Activated CD4-positive, alpha-beta T cell treated with anti-CD3 and anti-CD28 coated beads, Interleukin-2, amount 10 ng/mL, durations not matched to agents 24 days and 14 days (primary cell): Measurements from ENCODE around the gene ACOT9. TPM values are rescaled to one million over a fixed set of nuclear protein-coding genes. Genes with fewer than 3 reads are reported as not detected.
A peak's percentile ranks its signal among the peaks of the same experiment; 100 is the strongest.

Experiments
- DNase-seq: peaks from one replicate; pipeline ENCODE4 v3.0.0; 2022
- H3K27ac Mint-ChIP-seq: one replicate; pipeline ENCODE4 v1.8.0; 2022; ENCODE audit warnings: mild to moderate bottlenecking, mixed read lengths
- H3K27me3 Mint-ChIP-seq: one replicate; pipeline ENCODE4 v1.8.0; 2022; ENCODE audit warnings: mixed read lengths
- H3K36me3 Mint-ChIP-seq: one replicate; pipeline ENCODE4 v1.8.0; 2022; ENCODE audit warnings: low read depth, mild to moderate bottlenecking, mixed read lengths
- H3K4me1 Mint-ChIP-seq: one replicate; pipeline ENCODE4 v1.8.0; 2021; ENCODE audit warnings: mixed read lengths
- H3K4me3 Mint-ChIP-seq: one replicate; pipeline ENCODE4 v1.8.0; 2022; ENCODE audit warnings: mild to moderate bottlenecking, moderate library complexity, mixed read lengths
- H3K9me3 Mint-ChIP-seq: one replicate; pipeline ENCODE4 v1.8.0; 2021; ENCODE audit warnings: mixed read lengths
- intact Hi-C: fragments of 100-400 bp; cut with micrococcal nuclease; formaldehyde crosslinking; loops from one replicate; pipeline ENCODE4 v1.15.1; 2023
- total RNA-seq: library from RNA; stranded (reverse); gene quantifications from 2 replicates; pipeline ENCODE4 v1.2.3, GENCODE V29; 2022

Gene ACOT9, protein sequence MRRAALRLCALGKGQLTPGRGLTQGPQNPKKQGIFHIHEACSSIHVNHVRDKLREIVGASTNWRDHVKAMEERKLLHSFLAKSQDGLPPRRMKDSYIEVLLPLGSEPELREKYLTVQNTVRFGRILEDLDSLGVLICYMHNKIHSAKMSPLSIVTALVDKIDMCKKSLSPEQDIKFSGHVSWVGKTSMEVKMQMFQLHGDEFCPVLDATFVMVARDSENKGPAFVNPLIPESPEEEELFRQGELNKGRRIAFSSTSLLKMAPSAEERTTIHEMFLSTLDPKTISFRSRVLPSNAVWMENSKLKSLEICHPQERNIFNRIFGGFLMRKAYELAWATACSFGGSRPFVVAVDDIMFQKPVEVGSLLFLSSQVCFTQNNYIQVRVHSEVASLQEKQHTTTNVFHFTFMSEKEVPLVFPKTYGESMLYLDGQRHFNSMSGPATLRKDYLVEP
- 53.3 and 54.6 TPM in 2 replicates for total RNA-seq

DNA sequence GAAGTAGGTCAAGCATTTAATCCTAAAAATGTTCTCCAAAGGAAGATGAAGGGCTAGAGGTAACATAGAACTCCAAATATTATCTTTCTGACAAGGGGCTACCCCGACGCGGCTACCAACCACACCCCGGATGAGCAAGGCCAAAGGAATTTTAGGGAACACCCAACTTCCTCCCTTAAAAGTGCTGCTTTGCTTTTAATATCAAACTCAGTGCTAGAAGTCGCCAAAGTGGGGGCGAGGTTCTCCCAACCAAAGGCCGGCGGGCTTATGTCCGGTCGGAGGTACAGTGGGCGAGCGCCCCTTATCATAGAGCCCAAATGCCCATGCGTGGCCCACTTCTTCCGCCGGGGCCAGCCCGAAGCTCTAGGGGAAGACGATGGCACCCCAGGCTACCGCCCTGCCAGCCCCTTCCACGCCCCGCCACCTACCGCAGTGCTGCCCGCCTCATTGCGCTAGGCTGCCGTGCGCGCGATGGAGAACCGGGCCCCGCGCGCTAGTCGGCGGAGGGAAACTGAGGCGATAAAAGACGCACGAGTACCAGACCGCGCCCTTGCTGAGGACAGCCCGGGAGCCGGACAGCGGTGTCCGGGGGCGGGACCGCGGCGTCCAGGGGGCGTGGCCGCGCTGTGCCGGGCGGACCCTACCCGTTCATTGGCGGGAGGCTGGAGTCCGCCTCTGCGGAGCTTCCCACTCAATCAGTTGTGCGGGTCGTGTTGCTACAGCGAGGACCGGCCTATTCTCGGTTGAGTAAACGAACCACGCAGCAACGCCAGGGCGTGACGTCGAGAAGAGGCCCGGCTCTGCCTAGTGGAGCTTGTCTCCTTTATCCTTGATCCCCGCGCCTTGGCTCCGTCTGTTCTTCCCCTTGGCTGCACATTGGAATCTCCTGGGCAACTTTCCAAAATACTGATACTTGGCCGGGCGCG is at the start of gene ACOT9:
Gene ACOT9, minus strand, starts transcription at position 580 of the 926 bp plus-strand sequence. Its CDS starts 132 bp downstream, at position 448.
- H3K36me3 Mint-ChIP-seq, result peaks cover 2% of the 10 kb centered on the region
- peaks cover 21% of the 10 kb centered on the region for H3K4me1 Mint-ChIP-seq
- peak within 1 kb of the TSS; percentile 93 for H3K4me3 Mint-ChIP-seq
- H3K27me3 Mint-ChIP-seq, result no peaks in the 10 kb centered on the region
- DNase-seq, result peak; percentile 94
- intact Hi-C loops, result loop anchor here (1.0 to 2.0 kb wide), 3 partner anchors 11 to 38 kb away; no protein-coding TSS in a partner anchor
- no peaks in the 10 kb centered on the region for H3K9me3 Mint-ChIP-seq
- peak within 1 kb of the TSS; percentile 91 for H3K27ac Mint-ChIP-seq

DNA sequence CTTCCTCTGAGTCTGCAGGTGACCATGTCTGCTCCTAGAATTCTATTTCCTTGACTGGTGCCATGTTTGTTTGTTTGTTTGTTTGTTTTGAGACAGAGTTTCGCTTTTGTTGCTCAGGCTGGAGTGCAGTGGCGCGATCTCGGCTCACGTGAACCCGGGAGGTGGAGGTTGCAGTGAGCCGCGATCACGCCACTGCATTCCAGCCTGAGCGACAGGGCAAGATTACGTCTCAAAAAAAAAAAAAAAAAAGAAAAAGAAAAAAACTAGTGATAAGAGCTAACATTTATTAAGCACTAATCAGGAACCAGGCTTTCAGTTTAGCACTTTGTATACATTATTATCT is 47.0 kb upstream of the ACOT9 start:
- no peaks in the 10 kb centered on the region for H3K27me3 Mint-ChIP-seq
- H3K36me3 Mint-ChIP-seq, result peaks cover 12% of the 10 kb centered on the region
- no peak overlapping the region for H3K4me3 Mint-ChIP-seq
- DNase-seq, result no peak
- no peaks in the 10 kb centered on the region for H3K9me3 Mint-ChIP-seq
- intact Hi-C loops, result no loop called here
- peaks cover 13% of the 10 kb centered on the region for H3K4me1 Mint-ChIP-seq
- H3K27ac Mint-ChIP-seq, result no peak overlapping the region

DNA sequence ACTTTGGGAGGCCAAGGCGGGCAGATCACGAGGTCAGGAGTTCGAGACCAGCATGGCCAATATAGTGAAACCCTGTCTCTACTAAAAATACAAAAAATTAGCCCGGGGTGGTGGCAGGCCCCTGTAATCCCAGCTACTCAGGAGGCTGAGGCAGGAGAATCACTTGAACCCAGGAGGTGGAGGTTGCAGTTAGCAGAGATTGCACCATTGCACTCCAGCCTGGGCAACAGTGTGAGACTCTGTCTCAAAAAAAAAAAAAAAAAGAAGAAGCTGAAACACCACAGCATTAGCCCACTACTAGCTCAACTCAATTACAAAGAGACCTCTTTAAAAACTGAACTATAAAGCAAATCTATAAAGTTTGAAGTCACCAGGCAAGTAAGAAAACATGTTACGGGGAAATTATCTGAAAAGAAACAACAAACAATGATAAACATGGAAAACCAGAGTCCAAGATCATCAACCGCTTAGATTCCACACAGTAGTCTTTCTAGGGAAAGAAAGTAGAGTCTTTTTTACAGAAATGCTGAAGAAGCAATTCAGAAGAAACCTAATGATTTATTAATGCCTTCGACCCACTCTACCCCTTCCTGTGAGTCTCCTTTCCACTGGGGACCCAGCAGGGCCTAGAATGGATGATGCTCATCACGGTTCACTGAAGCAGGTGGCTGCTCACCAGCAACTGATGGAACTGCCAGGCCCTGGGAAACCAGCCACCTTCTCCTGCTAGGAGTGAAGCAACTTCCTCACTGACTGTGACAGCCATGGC is 46.5 kb upstream of the ACOT9 start:
- Mint-ChIP-seq H3K4me3 (no peak overlapping the region), H3K4me1 (peaks cover 16% of the 10 kb centered on the region), H3K27ac (no peak overlapping the region), H3K36me3 (peaks cover 17% of the 10 kb centered on the region), H3K27me3 (no peaks in the 10 kb centered on the region), H3K9me3 (no peaks in the 10 kb centered on the region)
- DNase-seq, result no peak
- intact Hi-C loops, result no loop called here

DNA sequence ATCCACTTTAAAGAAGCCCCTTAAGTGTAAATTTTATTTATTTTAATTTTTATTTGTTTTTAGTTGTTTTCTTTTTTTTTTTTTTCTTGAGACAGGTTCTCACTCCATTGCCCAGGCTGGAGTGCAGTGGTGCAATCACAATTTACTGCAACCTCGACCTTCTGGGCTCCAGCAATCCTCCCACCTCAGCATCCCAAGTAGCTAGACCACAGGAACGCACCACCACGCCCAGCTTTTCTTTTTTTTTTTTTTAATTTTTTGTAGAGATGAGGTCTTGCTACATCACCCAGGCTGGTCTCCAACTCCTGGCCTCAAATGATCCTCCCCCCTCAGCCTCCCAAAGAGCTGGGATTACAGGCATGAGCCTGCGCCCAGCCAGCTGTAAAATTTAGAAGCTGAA is 45.9 kb upstream of the ACOT9 start:
- intact Hi-C loops, result no loop called here
- Mint-ChIP-seq H3K27ac (no peak overlapping the region), H3K27me3 (no peaks in the 10 kb centered on the region), H3K4me3 (no peak overlapping the region), H3K9me3 (no peaks in the 10 kb centered on the region), H3K36me3 (peaks cover 24% of the 10 kb centered on the region), H3K4me1 (peaks cover 22% of the 10 kb centered on the region)
- no peak for DNase-seq

DNA sequence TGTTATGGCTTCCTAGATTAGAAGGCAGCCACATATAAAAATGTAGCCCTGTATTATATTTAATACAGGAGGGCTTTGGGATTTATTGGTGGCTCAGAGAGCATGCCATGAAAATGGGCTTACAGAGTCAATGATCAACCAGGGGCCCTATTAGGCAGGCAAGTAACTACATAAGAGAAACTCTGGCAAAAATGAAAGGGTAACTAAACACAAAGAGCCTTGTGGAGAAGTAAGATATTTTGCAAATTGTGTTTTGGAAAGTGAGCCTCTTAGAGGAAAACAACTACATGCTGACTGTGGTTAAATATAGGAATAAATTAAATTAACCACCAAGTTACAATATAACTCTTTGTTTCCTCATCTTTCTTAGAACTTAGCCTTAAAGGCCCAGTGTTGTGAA is 45.4 kb upstream of the ACOT9 start:
- Mint-ChIP-seq H3K9me3 (no peaks in the 10 kb centered on the region), H3K36me3 (peaks cover 26% of the 10 kb centered on the region), H3K27ac (no peak overlapping the region), H3K4me1 (peaks cover 22% of the 10 kb centered on the region), H3K27me3 (no peaks in the 10 kb centered on the region), H3K4me3 (no peak overlapping the region)
- intact Hi-C loops, result no loop called here
- no peak for DNase-seq

DNA sequence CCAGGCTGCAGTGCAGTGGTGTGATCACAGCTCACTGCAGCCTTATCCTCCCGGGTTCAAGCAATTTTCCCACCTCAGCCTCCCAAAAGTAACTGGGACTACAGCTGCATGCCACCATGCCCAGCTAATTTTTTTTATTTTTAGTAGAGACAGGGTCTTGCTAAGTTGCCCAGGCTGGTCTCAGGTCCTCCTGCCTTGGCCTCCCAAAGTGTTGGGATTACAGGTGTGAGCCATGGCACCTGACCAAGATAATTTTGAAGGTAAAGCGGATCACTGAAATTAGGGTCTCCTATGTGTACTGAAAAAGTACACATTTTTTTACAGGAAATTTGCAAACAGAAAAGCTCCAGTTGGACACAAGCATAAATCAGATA is 44.7 kb upstream of the ACOT9 start:
- H3K4me3 Mint-ChIP-seq, result no peak overlapping the region
- H3K27ac Mint-ChIP-seq, result no peak overlapping the region
- H3K36me3 Mint-ChIP-seq, result peaks cover 26% of the 10 kb centered on the region
- intact Hi-C loops, result no loop called here
- peaks cover 22% of the 10 kb centered on the region for H3K4me1 Mint-ChIP-seq
- no peaks in the 10 kb centered on the region for H3K27me3 Mint-ChIP-seq
- no peak for DNase-seq
- H3K9me3 Mint-ChIP-seq, result no peaks in the 10 kb centered on the region

DNA sequence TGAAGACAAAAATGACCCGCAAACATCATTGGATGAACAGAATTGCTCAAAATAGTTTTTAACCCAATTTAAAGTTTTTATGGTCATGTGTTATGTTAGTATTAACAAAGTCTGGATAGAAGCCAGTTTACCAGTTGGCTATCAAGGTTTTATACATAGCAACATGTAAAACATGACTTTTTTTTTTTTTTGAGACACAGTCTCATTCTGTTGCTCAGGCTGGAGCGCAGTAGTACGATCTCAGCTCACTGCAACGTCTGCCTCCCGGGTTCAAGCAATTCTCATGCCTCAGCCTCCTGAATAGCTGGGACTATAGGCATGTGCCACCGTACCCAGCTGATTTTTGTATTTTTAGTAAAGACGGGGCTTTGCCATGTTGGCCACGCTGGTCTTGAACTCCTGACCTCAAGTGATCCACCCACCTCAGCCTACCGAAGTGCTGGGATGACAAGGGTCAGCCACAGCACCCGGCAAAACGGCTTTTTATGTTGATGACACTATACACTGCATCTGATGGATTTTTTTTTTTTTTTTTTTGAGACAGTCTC is 43.3 kb upstream of the ACOT9 start:
- H3K36me3 Mint-ChIP-seq, result peaks cover 26% of the 10 kb centered on the region
- peaks cover 28% of the 10 kb centered on the region for H3K4me1 Mint-ChIP-seq
- DNase-seq, result no peak
- no peaks in the 10 kb centered on the region for H3K9me3 Mint-ChIP-seq
- H3K27me3 Mint-ChIP-seq, result no peaks in the 10 kb centered on the region
- H3K27ac Mint-ChIP-seq, result no peak overlapping the region
- H3K4me3 Mint-ChIP-seq, result no peak overlapping the region
- intact Hi-C loops, result no loop called here

DNA sequence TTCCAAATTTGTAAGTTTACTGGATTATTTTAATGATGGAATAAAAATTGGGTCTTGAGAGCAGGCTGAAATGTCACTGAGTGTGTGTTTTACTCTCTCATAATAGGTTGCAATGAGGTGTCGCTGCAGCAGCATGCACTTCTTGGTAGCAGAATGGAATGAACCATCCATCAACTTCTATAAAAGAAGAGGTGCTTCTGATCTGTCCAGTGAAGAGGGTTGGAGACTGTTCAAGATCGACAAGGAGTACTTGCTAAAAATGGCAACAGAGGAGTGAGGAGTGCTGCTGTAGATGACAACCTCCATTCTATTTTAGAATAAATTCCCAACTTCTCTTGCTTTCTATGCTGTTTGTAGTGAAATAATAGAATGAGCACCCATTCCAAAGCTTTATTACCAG is 42.5 kb upstream of the ACOT9 start:
- peaks cover 28% of the 10 kb centered on the region for H3K4me1 Mint-ChIP-seq
- H3K27ac Mint-ChIP-seq, result no peak overlapping the region
- DNase-seq, result no peak
- peak overlapping the region; percentile 95 for H3K4me3 Mint-ChIP-seq
- no peaks in the 10 kb centered on the region for H3K9me3 Mint-ChIP-seq
- peaks cover 26% of the 10 kb centered on the region for H3K36me3 Mint-ChIP-seq
- H3K27me3 Mint-ChIP-seq, result no peaks in the 10 kb centered on the region
- intact Hi-C loops, result no loop called here

DNA sequence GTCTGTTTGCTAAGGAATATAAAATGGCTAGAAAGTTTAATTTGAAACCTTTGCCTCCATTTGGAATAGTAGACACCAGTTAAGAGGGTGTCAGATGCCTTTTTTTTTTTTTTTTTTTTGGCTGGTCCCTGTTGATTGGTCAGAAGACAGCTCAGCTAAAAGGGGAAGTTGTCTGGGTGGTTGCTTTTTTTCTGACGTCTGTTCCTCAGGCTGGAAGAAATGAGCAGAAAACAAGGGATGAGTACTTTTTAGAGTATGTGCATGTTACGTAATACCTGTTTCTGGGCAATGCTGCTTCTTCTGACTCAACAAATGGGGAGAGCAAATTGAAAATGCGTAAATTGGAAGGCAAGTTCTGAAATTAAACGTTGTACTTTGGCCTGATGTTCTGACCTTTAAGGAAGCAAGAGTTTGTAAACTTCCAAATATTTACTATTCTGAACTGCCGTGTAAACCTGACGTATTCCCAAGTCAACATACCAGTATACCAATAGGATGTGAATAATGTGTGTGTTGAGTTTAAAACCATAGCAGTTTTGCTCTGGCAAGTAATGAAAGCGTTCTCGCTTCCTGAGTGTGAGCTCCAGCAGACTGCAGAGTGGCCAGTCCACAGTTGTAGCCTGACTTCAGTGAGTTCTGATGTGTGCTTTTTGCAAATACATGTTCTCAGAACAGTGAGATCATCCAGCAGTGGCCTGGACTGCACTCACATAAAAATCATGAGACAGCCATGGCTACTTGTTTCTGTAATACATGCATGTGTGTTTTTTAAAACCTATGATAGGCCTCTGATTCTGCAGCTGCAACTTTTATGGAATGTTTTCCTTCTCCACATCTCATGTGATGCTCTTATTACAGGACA is 41.6 kb upstream of the ACOT9 start:
- peaks cover 28% of the 10 kb centered on the region for H3K4me1 Mint-ChIP-seq
- peaks cover 26% of the 10 kb centered on the region for H3K36me3 Mint-ChIP-seq
- intact Hi-C loops, result loop anchor here (5.0 kb wide), 2 partner anchors 268 to 368 kb away; partner anchors contain the start of gene EIF2S3
- H3K27ac Mint-ChIP-seq, result peak overlapping the region; percentile 91
- H3K27me3 Mint-ChIP-seq, result no peaks in the 10 kb centered on the region
- peak overlapping the region; percentile 95 for H3K4me3 Mint-ChIP-seq
- peak; percentile 60 for DNase-seq
- H3K9me3 Mint-ChIP-seq, result no peaks in the 10 kb centered on the region

DNA sequence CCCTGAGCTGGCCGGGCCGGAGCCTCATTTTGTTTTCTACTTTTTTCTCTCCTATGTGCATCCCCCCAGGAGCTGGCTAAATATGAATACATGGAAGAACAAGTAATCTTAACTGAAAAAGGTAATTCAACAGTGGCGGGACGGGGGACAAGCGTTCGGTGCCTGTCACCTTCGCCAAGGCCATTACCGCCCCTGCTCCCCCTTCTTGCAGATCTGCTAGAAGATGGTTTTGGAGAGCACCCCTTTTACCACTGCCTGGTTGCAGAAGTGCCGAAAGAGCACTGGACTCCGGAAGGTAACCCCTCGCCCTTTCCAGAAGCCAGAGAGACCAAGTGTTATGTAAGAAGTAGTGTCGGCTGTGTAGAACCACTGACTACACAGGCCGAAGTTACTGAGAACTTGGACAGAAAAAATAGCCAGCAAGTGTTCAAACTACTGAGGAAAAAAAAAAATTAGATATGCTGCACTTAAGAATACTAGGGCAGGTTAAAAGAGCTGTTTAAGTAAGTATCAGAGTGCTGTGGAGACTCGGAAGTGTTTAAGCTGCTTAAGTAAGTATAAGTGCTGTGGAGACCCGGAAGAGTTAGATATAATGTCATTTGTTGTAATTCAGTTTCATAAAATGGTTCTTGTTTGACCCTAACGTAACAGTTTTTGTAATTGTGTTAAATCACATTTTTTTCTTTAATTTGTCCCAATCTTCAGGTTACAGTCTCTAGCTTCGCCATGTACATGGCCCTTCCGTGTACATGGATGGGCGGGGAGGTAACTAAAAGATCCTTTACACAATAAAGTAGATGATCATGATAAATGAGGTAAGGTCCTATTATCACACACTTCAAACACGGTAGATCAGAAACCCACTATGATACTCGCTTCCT is 40.8 kb upstream of the ACOT9 start:
- H3K36me3 Mint-ChIP-seq, result peaks cover 26% of the 10 kb centered on the region
- no peaks in the 10 kb centered on the region for H3K27me3 Mint-ChIP-seq
- peaks cover 30% of the 10 kb centered on the region for H3K4me1 Mint-ChIP-seq
- peak overlapping the region; percentile 91 for H3K27ac Mint-ChIP-seq
- H3K4me3 Mint-ChIP-seq, result peak overlapping the region; percentile 95
- peak; percentile 73 for DNase-seq
- no peaks in the 10 kb centered on the region for H3K9me3 Mint-ChIP-seq
- intact Hi-C loops, result loop anchor here (1.0 to 5.0 kb wide), 5 partner anchors 118 to 368 kb away; partner anchors contain the start of genes APOO and EIF2S3

DNA sequence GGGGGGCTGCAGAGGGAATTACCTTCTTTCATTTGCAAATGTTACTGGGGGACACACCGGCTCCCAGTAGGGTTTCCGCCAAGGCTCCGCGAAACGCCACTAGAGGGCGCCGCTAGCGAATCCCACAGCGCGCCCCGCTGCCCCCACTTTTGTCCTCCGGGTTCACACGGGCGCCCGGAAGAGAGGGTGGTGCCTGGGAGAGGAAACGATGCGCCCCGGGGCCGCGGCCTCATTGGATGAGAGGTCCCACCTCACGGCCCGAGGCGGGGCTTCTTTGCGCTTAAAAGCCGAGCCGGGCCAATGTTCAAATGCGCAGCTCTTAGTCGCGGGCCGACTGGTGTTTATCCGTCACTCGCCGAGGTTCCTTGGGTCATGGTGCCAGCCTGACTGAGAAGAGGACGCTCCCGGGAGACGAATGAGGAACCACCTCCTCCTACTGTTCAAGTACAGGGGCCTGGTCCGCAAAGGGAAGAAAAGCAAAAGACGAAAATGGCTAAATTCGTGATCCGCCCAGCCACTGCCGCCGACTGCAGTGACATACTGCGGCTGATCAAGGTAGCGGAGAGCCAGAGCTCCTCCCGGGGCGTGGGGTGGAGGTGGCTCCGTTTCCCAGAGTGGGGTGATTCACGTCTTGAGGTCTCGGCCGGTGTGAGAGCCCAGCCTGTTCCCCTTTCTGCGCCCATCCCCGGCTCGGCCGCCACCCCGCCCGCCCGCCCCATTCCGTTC is 40.0 kb upstream of the ACOT9 start, which contains the start of gene SAT1:
Gene SAT1, plus strand, starts transcription at position 311 of the 726 bp plus-strand sequence. Its CDS starts 179 bp downstream, at position 490.
- DNase-seq, result peak; percentile 98
- Mint-ChIP-seq H3K4me1 (peaks cover 25% of the 10 kb centered on the region), H3K36me3 (peaks cover 26% of the 10 kb centered on the region), H3K27ac (peak within 1 kb of the TSS; percentile 95), H3K27me3 (no peaks in the 10 kb centered on the region), H3K9me3 (no peaks in the 10 kb centered on the region), H3K4me3 (peak within 1 kb of the TSS; percentile 95)
- intact Hi-C loops, result loop anchor here (1.0 to 5.0 kb wide), 5 partner anchors 119 to 369 kb away; partner anchors contain the start of genes APOO and EIF2S3
